Measurements from ENCODE around the gene VDAC2.

DNA sequence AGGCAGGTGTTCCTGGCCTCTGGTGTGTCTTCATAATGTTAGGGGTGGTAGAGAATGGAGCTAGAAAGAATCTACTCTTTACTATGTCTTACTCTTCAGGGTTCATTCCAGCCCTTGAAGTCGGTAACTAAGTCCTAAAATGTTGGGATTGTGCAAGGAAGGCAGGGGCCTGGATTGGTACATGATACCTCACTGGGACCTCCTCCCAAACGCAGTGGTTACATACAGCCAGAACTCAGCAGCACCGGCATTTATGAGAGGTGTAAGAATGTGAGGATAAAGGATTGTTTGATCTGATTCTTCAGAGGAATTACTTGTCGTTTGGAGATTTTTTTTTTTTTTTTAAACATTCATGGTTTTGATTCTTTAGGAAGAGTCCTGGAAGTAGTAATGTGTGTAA lies 18.2 kb downstream of the VDAC2 start:
- TF ChIP-seq FOXM1 (IDR thresholded peaks at IDR 0.05; ENCODE audit: borderline replicate concordance) (no peak), BHLHE40 (IDR thresholded peaks at IDR 0.05; ENCODE audit: borderline replicate concordance) (no peak), FOXK2 (IDR thresholded peaks at IDR 0.05) (no peak), SUZ12 (IDR thresholded peaks at IDR 0.05) (no peak), CTBP1 (IDR thresholded peaks at IDR 0.05; ENCODE audit: borderline replicate concordance) (no peak), HDGF (IDR thresholded peaks at IDR 0.05; ENCODE audit: borderline replicate concordance) (no peak), ELF4 (IDR thresholded peaks at IDR 0.05) (no peak), SP1 (IDR thresholded peaks at IDR 0.05) (no peak), TARDBP (IDR thresholded peaks at IDR 0.05) (no peak), PKNOX1 (IDR thresholded peaks at IDR 0.05) (no peak), ARNT (IDR thresholded peaks at IDR 0.05) (no peak), LEF1 (IDR thresholded peaks at IDR 0.05; ENCODE audit: borderline replicate concordance) (no peak)
